IMR-90 (cell line): ENCODE measurements around the gene CHPF2.

Experiments
- CTCF ChIP-seq: conservative IDR thresholded peaks from 2 replicates; pipeline ENCODE4 v1.5.1; 2012; ENCODE audit warnings: mild to moderate bottlenecking, low read depth, low read length, improper control_type of control experiment
- ELK1 ChIP-seq: fragments of 150-350 bp; IDR thresholded peaks from 2 replicates; pipeline ENCODE4 v1.6.1; 2016; ENCODE audit warnings: low read depth, mild to moderate bottlenecking, low read length, moderate library complexity, borderline replicate concordance

GRCh38 chr7:151206914-151207313, 25.4 kb upstream of the CHPF2 start:
- TF ChIP-seq CTCF: no peak
- no peak for TF ChIP-seq ELK1
